H1 (cell line): Measurements from ENCODE around the gene C14orf132. TPM values are rescaled to one million over a fixed set of nuclear protein-coding genes. Genes with fewer than 3 reads are reported as not detected.

Experiments
- CTCF ChIA-PET: fragments of 300-600 bp; sonication (Branson Sonifier 250); formaldehyde crosslinking; loops from one replicate; lab custom pipeline; 2021; ENCODE audit not compliant: partially characterized antibody; lab: Charles Lee
- POLR2A ChIA-PET: fragments of 300-600 bp; sonication (Branson Sonifier 250); formaldehyde crosslinking; loops from one replicate; lab custom pipeline; 2021; ENCODE audit warnings: inconsistent platforms; ENCODE audit not compliant: partially characterized antibody; lab: Charles Lee
- DNase-seq, 2 experiments: peaks; one replicate each; pipeline versions ENCODE4 v3.0.0 to v3.0.0-alpha.2; 2010 to 2022; ENCODE audit warnings: low spot score in 2 of 2, low read depth in 1 of 2, mixed read lengths in 1 of 2
- FAIRE-seq: peaks from 2 replicates; lab custom pipeline; 2011; peaks lifted over from hg19 to GRCh38; lab: Jason Lieb, UNC
- H2AFZ ChIP-seq: 2 replicates; pipeline ENCODE4 v1.8.1; 2012; ENCODE audit warnings: low read length, inconsistent platforms
- H2AK5ac ChIP-seq: 2 replicates; pipeline ENCODE4 v1.6.1; 2013; ENCODE audit warnings: low read depth, low read length
- H2BK120ac ChIP-seq: replicated peaks from 2 replicates; pipeline ENCODE3; 2013; ENCODE audit warnings: low read depth, low read length, inconsistent platforms
- H2BK12ac ChIP-seq: 2 replicates; pipeline ENCODE4 v1.6.1; 2013; ENCODE audit warnings: low read depth, low read length
- H2BK15ac ChIP-seq: 2 replicates; pipeline ENCODE4 v1.6.1; 2013; ENCODE audit warnings: low read length
- H2BK20ac ChIP-seq: 2 replicates; pipeline ENCODE4 v1.6.1; 2013; ENCODE audit warnings: low read length
- H2BK5ac ChIP-seq: 2 replicates; pipeline ENCODE4 v1.6.1; 2013; ENCODE audit warnings: low read depth, low read length
- H3K14ac ChIP-seq: 2 replicates; pipeline ENCODE4 v1.6.1; 2013; ENCODE audit warnings: inconsistent platforms; ENCODE audit not compliant: insufficient read length
- H3K18ac ChIP-seq: 2 replicates; pipeline ENCODE4 v1.6.1; 2013; ENCODE audit warnings: low read length; ENCODE audit errors: extremely low read depth
- H3K23ac ChIP-seq: 2 replicates; pipeline ENCODE4 v1.6.1; 2013; ENCODE audit warnings: inconsistent platforms; ENCODE audit not compliant: insufficient read length
- H3K23me2 ChIP-seq: 2 replicates; pipeline ENCODE4 v1.6.1; 2013; ENCODE audit warnings: low read depth, low read length
- H3K27ac ChIP-seq: 2 replicates; pipeline ENCODE4 v1.6.1; 2011; ENCODE audit warnings: low read depth, low read length, inconsistent platforms
- H3K27me3 ChIP-seq, 4 experiments: replicated peaks in 1 of 4; 1 replicate in 1 of 4; 2 replicates in 3 of 4; pipeline versions ENCODE4 v1.6.1 to v1.8.1; 2011 to 2013; ENCODE audit warnings: low read length in 3 of 4, mild to moderate bottlenecking in 3 of 4, inconsistent platforms in 2 of 4, mixed read lengths in 2 of 4, moderate library complexity in 1 of 4; ENCODE audit not compliant: control insufficient read depth in 3 of 4, insufficient read depth in 3 of 4; ENCODE audit errors: extremely low read depth in 1 of 4
- H3K36me3 ChIP-seq, 4 experiments: 2 replicates each; pipeline versions ENCODE4 v1.6.1 to v1.8.1; 2011 to 2013; ENCODE audit warnings: mild to moderate bottlenecking in 4 of 4, low read length in 3 of 4, moderate library complexity in 2 of 4, control low read depth in 1 of 4, inconsistent platforms in 1 of 4; ENCODE audit not compliant: insufficient read depth in 4 of 4, control insufficient read depth in 2 of 4
- H3K4ac ChIP-seq: replicated peaks from 2 replicates; pipeline ENCODE3; 2013; ENCODE audit warnings: low read length, low read depth, mixed read lengths, inconsistent platforms; ENCODE audit not compliant: insufficient read length
- H3K4me1 ChIP-seq, 4 experiments: replicated peaks in 1 of 4; 1 replicate in 1 of 4; 2 replicates in 3 of 4; pipeline versions ENCODE4 v1.6.1 to v1.8.1; 2011 to 2013; ENCODE audit warnings: low read length in 3 of 4, inconsistent platforms in 2 of 4, mixed read lengths in 1 of 4; ENCODE audit not compliant: insufficient read depth in 4 of 4, control insufficient read depth in 3 of 4
- H3K4me2 ChIP-seq, 2 experiments: 2 replicates each; pipeline versions ENCODE4 v1.6.1 to v1.8.1; 2011 to 2013; ENCODE audit warnings: low read depth in 2 of 2, low read length in 2 of 2, control low read depth in 1 of 2, inconsistent platforms in 1 of 2, mild to moderate bottlenecking in 1 of 2; ENCODE audit not compliant: insufficient read depth in 1 of 2
- H3K4me3 ChIP-seq, 4 experiments: fragments of 200-600, 300-600 bp in 1 of 4; sonication (generic), shearing (Covaris generic), sonication (Bioruptor Twin) in 1 of 4; 2 replicates each; pipeline versions ENCODE4 v1.5.1 to v1.8.1; 2011 to 2016; ENCODE audit warnings: low read length in 4 of 4, low read depth in 3 of 4, control low read depth in 2 of 4, inconsistent platforms in 2 of 4, mild to moderate bottlenecking in 2 of 4, mixed read lengths in 1 of 4, moderate library complexity in 1 of 4; ENCODE audit not compliant: insufficient read depth in 2 of 4; ENCODE audit errors: extremely low read depth in 1 of 4
- H3K56ac ChIP-seq: replicated peaks from 2 replicates; pipeline ENCODE3; 2013; ENCODE audit warnings: low read depth, mild to moderate bottlenecking, mixed read lengths, low read length, inconsistent platforms; ENCODE audit not compliant: insufficient read length
- H3K79me1 ChIP-seq: 2 replicates; pipeline ENCODE4 v1.6.1; 2013; ENCODE audit warnings: low read depth, low read length, control low read depth
- H3K79me2 ChIP-seq, 2 experiments: 2 replicates each; pipeline versions ENCODE4 v1.6.1 to v1.8.1; 2012 to 2013; ENCODE audit warnings: low read length in 2 of 2, mild to moderate bottlenecking in 2 of 2, inconsistent platforms in 1 of 2; ENCODE audit not compliant: insufficient read depth in 2 of 2, control insufficient read depth in 1 of 2
- H3K9ac ChIP-seq, 4 experiments: replicated peaks in 1 of 4; 1 replicate in 1 of 4; 2 replicates in 3 of 4; pipeline versions ENCODE4 v1.6.1 to v1.8.1; 2011 to 2013; ENCODE audit warnings: low read depth in 3 of 4, low read length in 3 of 4, control low read depth in 2 of 4, mild to moderate bottlenecking in 2 of 4, moderate library complexity in 2 of 4, inconsistent platforms in 1 of 4; ENCODE audit errors: extremely low read depth in 1 of 4
- H3K9me3 ChIP-seq, 2 experiments: 2 replicates each; pipeline versions ENCODE4 v1.6.1 to v1.8.1; 2012 to 2013; ENCODE audit warnings: mild to moderate bottlenecking in 2 of 2, moderate library complexity in 2 of 2, control low read depth in 1 of 2, inconsistent platforms in 1 of 2, low read depth in 1 of 2, low read length in 1 of 2, mixed read lengths in 1 of 2; ENCODE audit not compliant: insufficient read depth in 2 of 2
- H4K20me1 ChIP-seq, 2 experiments: replicated peaks in 1 of 2; 2 replicates each; pipeline versions ENCODE3 to v1.8.1; 2011 to 2013; ENCODE audit warnings: inconsistent platforms in 2 of 2, low read length in 2 of 2, mild to moderate bottlenecking in 1 of 2; ENCODE audit not compliant: insufficient read depth in 2 of 2, control insufficient read depth in 1 of 2
- H4K5ac ChIP-seq: 2 replicates; pipeline ENCODE4 v1.6.1; 2013; ENCODE audit warnings: low read length, low read depth, mixed read lengths, inconsistent platforms; ENCODE audit not compliant: insufficient read length
- H4K8ac ChIP-seq: 2 replicates; pipeline ENCODE4 v1.8.0; 2013; ENCODE audit warnings: mild to moderate bottlenecking, moderate library complexity, low read length, inconsistent platforms; ENCODE audit not compliant: insufficient read depth; ENCODE audit errors: extremely low read depth
- H4K91ac ChIP-seq: replicated peaks from 2 replicates; pipeline ENCODE3; 2013; ENCODE audit warnings: low read length, mixed read lengths, inconsistent platforms; ENCODE audit not compliant: insufficient read length
- CBX8 ChIP-seq: fragments of 300-800, 300-1000 bp; sonication (generic); IDR thresholded peaks from 2 replicates; pipeline ENCODE4 v1.7.1; 2016; ENCODE audit warnings: low read depth, low read length, borderline replicate concordance
- CHD1 ChIP-seq: IDR thresholded peaks from 2 replicates; pipeline ENCODE4 v1.6.1; 2012; ENCODE audit warnings: low read depth, low read length, improper control_type of control experiment
- CHD2 ChIP-seq: IDR thresholded peaks from 2 replicates; pipeline ENCODE4 v1.6.1; 2012; ENCODE audit warnings: low read length, improper control_type of control experiment
- JUND ChIP-seq: IDR thresholded peaks from 2 replicates; pipeline ENCODE4 v1.6.1; 2011; ENCODE audit warnings: mild to moderate bottlenecking, improper control_type of control experiment, low read length
- KDM4A ChIP-seq: IDR thresholded peaks from one replicate; pipeline ENCODE4 v1.7.1; 2012; ENCODE audit warnings: low read depth, mild to moderate bottlenecking, moderate library complexity, low read length, inconsistent platforms; ENCODE audit not compliant: severe bottlenecking
- RAD21 ChIP-seq, 2 experiments: IDR thresholded peaks in 1 of 2; conservative IDR thresholded peaks in 1 of 2; 2 replicates each; pipeline ENCODE4 v1.6.1; 2011; ENCODE audit warnings: low read depth in 2 of 2, low read length in 2 of 2, improper control_type of control experiment in 1 of 2, inconsistent platforms in 1 of 2, mild to moderate bottlenecking in 1 of 2, moderate library complexity in 1 of 2
- RNF2 ChIP-seq: fragments of 200-900, 300-1000 bp; sonication (generic); IDR thresholded peaks from 2 replicates; pipeline ENCODE4 v1.7.1; 2016; ENCODE audit warnings: borderline replicate concordance, low read depth, mild to moderate bottlenecking, antibody characterized with exemption, low read length; ENCODE audit not compliant: poor library complexity, severe bottlenecking; ENCODE audit errors: missing control alignments
- TAF1 ChIP-seq: IDR thresholded peaks from 2 replicates; pipeline ENCODE4 v1.6.1; 2011; ENCODE audit warnings: mild to moderate bottlenecking, low read depth, low read length
- ZNF274 ChIP-seq: IDR thresholded peaks from 2 replicates; pipeline ENCODE4 v1.7.0; 2012; ENCODE audit warnings: low read length, borderline replicate concordance; ENCODE audit errors: extremely low read depth
- WGBS, 2 experiments: shearing (Covaris generic) in 1 of 2; methylation state at CpG; one replicate each; pipeline versions ENCODE4 v1.1.6 to v1.1.7; 2013 to 2015; ENCODE audit warnings: low lambda C conversion rate in 2 of 2, mixed read lengths in 2 of 2, inconsistent platforms in 1 of 2, low coverage in 1 of 2, missing lambda C conversion rate in 1 of 2; ENCODE audit not compliant: insufficient replicate concordance in 2 of 2, insufficient coverage in 1 of 2, insufficient read length in 1 of 2; ENCODE audit errors: extremely low coverage in 1 of 2, missing lambda C conversion rate in 1 of 2; 5-methylcytosine and 5-hydroxymethylcytosine counted together
- polyA plus RNA-seq, 7 experiments: library from polyadenylated mRNA; depleted of rRNA in 3 of 7; stranded (reverse) in 5 of 7; unstranded in 2 of 7; fragments of >200 nt in 5 of 7; fragments of 200-250 nt in 2 of 7; gene quantifications; 1 replicate in 5 of 7; 2 replicates in 1 of 7; 4 replicates in 1 of 7; pipeline versions ENCODE4 v1.2.1 to v1.2.3, GENCODE V29; 2011 to 2013; ENCODE audit warnings: missing spikeins in 2 of 7, mixed read lengths in 2 of 7
- total RNA-seq: library from RNA; stranded (reverse); fragmentation: NEBNext Ultra II Directional; extraction: Animal tissue kit (Norgen Biotek cat#: 25700); gene quantifications from 2 replicates; pipeline ENCODE4 v1.2.1, GENCODE V29; 2021
- TF ChIP-seq, protein P1 (sequence below), 3 experiments: IDR thresholded peaks; 1 replicate in 2 of 3; 2 replicates in 1 of 3; pipeline versions ENCODE4 v1.5.1 to v1.6.1; 2011; ENCODE audit warnings: low read length in 3 of 3, mild to moderate bottlenecking in 3 of 3, inconsistent platforms in 2 of 3, low read depth in 1 of 3, moderate library complexity in 1 of 3; ENCODE audit not compliant: insufficient read depth in 1 of 3; ENCODE audit errors: control extremely low read depth in 1 of 3

Gene C14orf132
- total and polyA plus RNA-seq, 2 of the 8 experiments (the other 6 are each of a cell fraction or from before 2014, with no cell fraction given), result 11.7 to 32.5 TPM

DNA sequence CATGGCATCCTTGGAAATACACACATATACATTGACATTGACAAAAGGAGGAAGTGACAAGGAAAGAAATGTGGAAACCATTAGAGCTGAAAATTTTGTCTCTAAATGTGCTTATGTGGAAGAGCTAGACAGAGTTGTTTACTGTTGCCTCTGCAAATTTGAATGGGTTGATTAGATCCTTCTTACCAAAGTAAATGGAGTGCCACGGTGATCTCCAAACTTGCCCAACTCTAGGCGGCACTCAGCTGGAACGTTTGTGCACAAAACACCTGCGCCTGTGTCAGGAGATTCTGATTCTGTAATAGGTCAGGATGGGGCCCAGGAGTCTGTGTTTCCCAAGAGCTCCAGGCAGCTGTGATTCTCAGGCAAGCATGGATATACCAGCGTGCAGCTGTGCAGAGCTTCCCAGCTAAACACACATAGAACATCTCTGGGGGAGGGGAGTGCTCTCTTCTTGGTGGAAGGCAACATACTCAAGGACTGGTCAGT is 87.7 kb downstream of the C14orf132 start:
- CTCF ChIA-PET, result interaction anchor here (0.8 to 1.5 kb wide), 7 partner anchors 26 to 567 kb away, joined by 3 to 9 read pairs (median 4); no protein-coding TSS in a partner anchor
- no peak overlapping the region for H2BK120ac ChIP-seq
- POLR2A ChIA-PET, result interaction anchor here (0.9 kb wide), 1 partner anchor 13 kb away, joined by 3 read pairs; no protein-coding TSS in a partner anchor
- no peak for TF ChIP-seq TAF1
- TF ChIP-seq, protein P1, sequence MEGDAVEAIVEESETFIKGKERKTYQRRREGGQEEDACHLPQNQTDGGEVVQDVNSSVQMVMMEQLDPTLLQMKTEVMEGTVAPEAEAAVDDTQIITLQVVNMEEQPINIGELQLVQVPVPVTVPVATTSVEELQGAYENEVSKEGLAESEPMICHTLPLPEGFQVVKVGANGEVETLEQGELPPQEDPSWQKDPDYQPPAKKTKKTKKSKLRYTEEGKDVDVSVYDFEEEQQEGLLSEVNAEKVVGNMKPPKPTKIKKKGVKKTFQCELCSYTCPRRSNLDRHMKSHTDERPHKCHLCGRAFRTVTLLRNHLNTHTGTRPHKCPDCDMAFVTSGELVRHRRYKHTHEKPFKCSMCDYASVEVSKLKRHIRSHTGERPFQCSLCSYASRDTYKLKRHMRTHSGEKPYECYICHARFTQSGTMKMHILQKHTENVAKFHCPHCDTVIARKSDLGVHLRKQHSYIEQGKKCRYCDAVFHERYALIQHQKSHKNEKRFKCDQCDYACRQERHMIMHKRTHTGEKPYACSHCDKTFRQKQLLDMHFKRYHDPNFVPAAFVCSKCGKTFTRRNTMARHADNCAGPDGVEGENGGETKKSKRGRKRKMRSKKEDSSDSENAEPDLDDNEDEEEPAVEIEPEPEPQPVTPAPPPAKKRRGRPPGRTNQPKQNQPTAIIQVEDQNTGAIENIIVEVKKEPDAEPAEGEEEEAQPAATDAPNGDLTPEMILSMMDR (IDR thresholded peaks at IDR 0.05; ENCODE audit: control extremely low read depth in 1 of 3, insufficient read depth in 1 of 3, low read depth in 1 of 3, low read length in 3 of 3), result no peak
- TF ChIP-seq KDM4A, result no peak
- TF ChIP-seq ZNF274, result no peak
- no peak for TF ChIP-seq RNF2
- TF ChIP-seq JUND, result no peak
- TF ChIP-seq CHD1, result no peak
- TF ChIP-seq CBX8, result no peak
- TF ChIP-seq RAD21 (IDR thresholded peaks at IDR 0.05 in 1 of 2, conservative IDR thresholded peaks at IDR 0.05 in 1 of 2; ENCODE audit: low read depth in 2 of 2, low read length in 2 of 2), result no peak
- no peak for TF ChIP-seq CHD2

More for the DNA sequence above, 87.7 kb downstream of the C14orf132 start:
- H3K27ac ChIP-seq, result no peak overlapping the region
- H4K5ac ChIP-seq, result no peak overlapping the region
- peaks cover 0 to 15% (median 6%) of the 10 kb centered on the region in 4 experiments; a peak in 4 of 7 replicates for H3K27me3 ChIP-seq
- no peaks in the 10 kb centered on the region for H3K23me2 ChIP-seq
- no peak overlapping the region for H3K56ac ChIP-seq
- no peak overlapping the region for H3K4me2 ChIP-seq
- H2AK5ac ChIP-seq, result no peak overlapping the region
- no peak overlapping the region for H4K8ac ChIP-seq
- H3K9me3 ChIP-seq, result no peaks in the 10 kb centered on the region
- no peak overlapping the region for H2BK5ac ChIP-seq
- H3K79me1 ChIP-seq, result no peaks in the 10 kb centered on the region
- no peak overlapping the region for H3K4ac ChIP-seq
- 86% methylated on average over 5 of the region's 5 CpGs; no CpG with 5 or more reads in 1 of the 2 experiments for WGBS, 2 experiments
- no peak overlapping the region for H2BK15ac ChIP-seq
- no peak overlapping the region for H3K4me3 ChIP-seq
- FAIRE-seq, result no peak
- H4K91ac ChIP-seq, result no peak overlapping the region
- no peak for DNase-seq
- no peaks in the 10 kb centered on the region for H3K79me2 ChIP-seq
- no peak overlapping the region for H2BK20ac ChIP-seq
- H2BK12ac ChIP-seq, result no peak overlapping the region
- no peaks in the 10 kb centered on the region for H3K4me1 ChIP-seq
- no peak overlapping the region for H2AFZ ChIP-seq
- no peak overlapping the region for H3K9ac ChIP-seq
- H3K23ac ChIP-seq, result no peak overlapping the region
- H3K36me3 ChIP-seq, result no peaks in the 10 kb centered on the region
- no peaks in the 10 kb centered on the region for H4K20me1 ChIP-seq
- no peak overlapping the region for H3K14ac ChIP-seq
- H3K18ac ChIP-seq, result no peak overlapping the region
